Neural progenitor cell (in vitro differentiated cells): Measurements from ENCODE around the gene LYSMD3. TPM values are rescaled to one million over a fixed set of nuclear protein-coding genes. Genes with fewer than 3 reads are reported as not detected.
A peak's percentile ranks its signal among the peaks of the same experiment; 100 is the strongest.

ENCODE experiments used
- DNase-seq: peaks from one replicate; pipeline ENCODE4 v3.0.0-alpha.2; 2016; ENCODE audit warnings: low spot score
- H2AFZ ChIP-seq: fragments of 200-600 bp; sonication (generic); replicated peaks from 2 replicates; pipeline ENCODE4 v1.6.1; 2016; ENCODE audit warnings: antibody characterized with exemption
- H3F3A ChIP-seq: fragments of 200-600 bp; sonication (generic); 2 replicates; pipeline ENCODE4 v1.6.1; 2016; ENCODE audit warnings: antibody characterized with exemption, low read depth
- H3K27ac ChIP-seq: fragments of 200-600 bp; sonication (generic); 2 replicates; pipeline ENCODE4 v1.5.1; 2016; ENCODE audit warnings: mild to moderate bottlenecking
- H3K27me3 ChIP-seq: fragments of 200-600 bp; sonication (generic); 2 replicates; pipeline ENCODE4 v1.6.1; 2016; ENCODE audit warnings: mild to moderate bottlenecking, moderate library complexity
- H3K36me3 ChIP-seq: fragments of 200-600 bp; sonication (generic); 2 replicates; pipeline ENCODE4 v1.5.1; 2016
- H3K4me1 ChIP-seq: fragments of 200-600 bp; sonication (generic); 2 replicates; pipeline ENCODE4 v1.6.1; 2016; ENCODE audit warnings: mixed run types
- H3K4me2 ChIP-seq: fragments of 200-600 bp; sonication (generic); 2 replicates; pipeline ENCODE4 v1.6.1; 2016
- H3K4me3 ChIP-seq: fragments of 200-600 bp; sonication (generic); 2 replicates; pipeline ENCODE4 v1.5.1; 2016
- H3K79me2 ChIP-seq: fragments of 200-600 bp; sonication (generic); 2 replicates; pipeline ENCODE4 v1.6.1; 2016; ENCODE audit warnings: low read depth
- H3K9ac ChIP-seq: fragments of 200-600 bp; sonication (generic); 2 replicates; pipeline ENCODE4 v1.6.1; 2016
- H3K9me3 ChIP-seq: fragments of 200-600 bp; sonication (generic); 2 replicates; pipeline ENCODE4 v1.5.1; 2016; ENCODE audit warnings: low read depth
- H4K20me1 ChIP-seq: fragments of 200-600 bp; sonication (generic); 2 replicates; pipeline ENCODE4 v1.6.1; 2016; ENCODE audit warnings: low read depth
- H3K27ac Mint-ChIP-seq: 3 replicates; pipeline ENCODE4 v1.8.0; 2021; ENCODE audit warnings: mixed read lengths
- H3K27me3 Mint-ChIP-seq: 2 replicates; pipeline ENCODE4 v1.8.0; 2022; ENCODE audit warnings: low read depth, mild to moderate bottlenecking, inconsistent platforms, moderate library complexity, mixed read lengths; ENCODE audit not compliant: insufficient read depth
- H3K36me3 Mint-ChIP-seq: 3 replicates; pipeline ENCODE4 v1.8.0; 2021; ENCODE audit warnings: mixed read lengths
- H3K4me1 Mint-ChIP-seq: 3 replicates; pipeline ENCODE4 v1.8.0; 2021; ENCODE audit warnings: mixed read lengths
- H3K4me3 Mint-ChIP-seq: 3 replicates; pipeline ENCODE4 v1.8.0; 2021; ENCODE audit warnings: mild to moderate bottlenecking, moderate library complexity, mixed read lengths
- H3K9me3 Mint-ChIP-seq: 3 replicates; pipeline ENCODE4 v1.8.0; 2020; ENCODE audit warnings: mixed read lengths
- CTCF ChIP-seq: fragments of 200-600 bp; sonication (generic); IDR thresholded peaks from 2 replicates; pipeline ENCODE4 v1.5.1; 2017; ENCODE audit warnings: antibody characterized with exemption, mild to moderate bottlenecking
- EZH2 ChIP-seq: fragments of 200-600 bp; sonication (generic); IDR thresholded peaks from 2 replicates; pipeline ENCODE4 v1.6.1; 2017; ENCODE audit warnings: antibody characterized with exemption, mild to moderate bottlenecking, moderate library complexity
- EZH2phosphoT487 ChIP-seq: fragments of 200-600 bp; sonication (generic); IDR thresholded peaks from 2 replicates; pipeline ENCODE4 v1.6.1; 2017; ENCODE audit warnings: antibody characterized with exemption
- total RNA-seq: library from RNA; depleted of rRNA; stranded (reverse); fragments of >200 nt; gene quantifications from 2 replicates; pipeline ENCODE4 v1.2.3, GENCODE V29; 2015; ENCODE audit warnings: low replicate concordance

The LYSMD3 gene
- total RNA-seq, 1 donor from 2014 or later = 16.3 TPM

DNA sequence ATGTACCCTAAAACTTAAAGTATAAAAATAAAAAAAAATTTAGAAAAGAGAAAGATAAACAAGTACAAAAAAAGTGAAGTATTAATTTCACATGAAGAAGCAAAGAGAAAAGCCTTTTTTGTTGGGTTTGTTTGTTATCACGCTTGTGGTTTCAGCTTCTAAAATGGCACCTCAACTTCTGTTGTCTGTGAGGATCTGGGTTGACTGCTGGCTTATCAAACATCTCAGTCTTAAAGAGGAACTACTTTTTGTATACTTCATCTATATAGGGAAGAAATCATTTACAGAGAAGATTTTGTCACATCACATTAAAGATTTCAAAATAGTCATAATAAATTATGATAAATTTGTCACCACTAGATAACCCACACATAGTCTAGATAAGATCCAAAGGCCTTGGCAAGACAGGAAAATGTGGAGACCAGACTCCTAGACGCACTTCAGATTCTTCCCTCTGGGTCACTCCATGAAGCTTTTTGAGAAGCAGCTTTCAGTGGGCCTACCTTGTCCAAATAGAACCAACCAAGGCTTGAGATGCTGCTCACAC lies 20.4 kb upstream of the LYSMD3 start:
- H3K27ac ChIP-seq = no peak overlapping the region
- no peaks in the 10 kb centered on the region for H3K27me3 ChIP-seq
- no peaks in the 10 kb centered on the region for H3K36me3 ChIP-seq
- H3K9me3 ChIP-seq = no peaks in the 10 kb centered on the region
- no peak overlapping the region for H2AFZ ChIP-seq
- H3K79me2 ChIP-seq = no peaks in the 10 kb centered on the region
- no peak overlapping the region for H3K27ac Mint-ChIP-seq
- H3K36me3 Mint-ChIP-seq = peaks cover 2% of the 10 kb centered on the region
- H3F3A ChIP-seq = no peaks in the 10 kb centered on the region
- no peak for DNase-seq
- no peak overlapping the region for H3K4me3 Mint-ChIP-seq
- H3K9me3 Mint-ChIP-seq = no peaks in the 10 kb centered on the region
- peaks cover 12% of the 10 kb centered on the region for H3K4me1 ChIP-seq
- no peak for TF ChIP-seq EZH2phosphoT487
- no peak for TF ChIP-seq EZH2
- TF ChIP-seq CTCF = no peak
- H3K27me3 Mint-ChIP-seq = peaks cover 3% of the 10 kb centered on the region
- no peaks in the 10 kb centered on the region for H4K20me1 ChIP-seq
- peaks cover 52% of the 10 kb centered on the region for H3K4me1 Mint-ChIP-seq
- no peak overlapping the region for H3K9ac ChIP-seq
- H3K4me3 ChIP-seq = no peak overlapping the region
- H3K4me2 ChIP-seq = no peak overlapping the region

- H3K4me1 ChIP-seq = peaks cover 9% of the 10 kb centered on the region
- no peaks in the 10 kb centered on the region for H3K79me2 ChIP-seq
- no peaks in the 10 kb centered on the region for H3K36me3 ChIP-seq
- TF ChIP-seq EZH2 = no peak
- TF ChIP-seq CTCF = no peak
- no peak for TF ChIP-seq EZH2phosphoT487
- H3K4me2 ChIP-seq = no peak overlapping the region
- no peak overlapping the region for H2AFZ ChIP-seq
- Mint-ChIP-seq H3K4me1 (peaks cover 47% of the 10 kb centered on the region), H3K27me3 (peaks cover 2% of the 10 kb centered on the region), H3K36me3 (peaks cover 2% of the 10 kb centered on the region), H3K9me3 (no peaks in the 10 kb centered on the region), H3K27ac (peak overlapping the region; percentile 89), H3K4me3 (no peak overlapping the region)
- no peaks in the 10 kb centered on the region for H3K27me3 ChIP-seq
- no peak overlapping the region for H3K9ac ChIP-seq
- no peaks in the 10 kb centered on the region for H3F3A ChIP-seq
- H3K27ac ChIP-seq = no peak overlapping the region
- H4K20me1 ChIP-seq = no peaks in the 10 kb centered on the region
- H3K4me3 ChIP-seq = no peak overlapping the region
- H3K9me3 ChIP-seq = no peaks in the 10 kb centered on the region
- no peak for DNase-seq
Measured at GRCh38 chr5:90549223-90549622, 19.8 kb upstream of the LYSMD3 start.

GRCh38 chr5:90548069-90548593 lies 18.7 kb upstream of the LYSMD3 start:
- Histone ChIP-seq H3K9ac (no peak overlapping the region), H3K4me3 (no peak overlapping the region), H3K27me3 (no peaks in the 10 kb centered on the region), H4K20me1 (no peaks in the 10 kb centered on the region), H2AFZ (peak overlapping the region; percentile 58), H3K36me3 (no peaks in the 10 kb centered on the region), H3K27ac (no peak overlapping the region), H3K79me2 (no peaks in the 10 kb centered on the region), H3F3A (no peaks in the 10 kb centered on the region), H3K9me3 (no peaks in the 10 kb centered on the region), H3K4me2 (no peak overlapping the region), H3K4me1 (peaks cover 8% of the 10 kb centered on the region)
- Mint-ChIP-seq H3K4me3 (peak overlapping the region; percentile 20), H3K9me3 (no peaks in the 10 kb centered on the region), H3K4me1 (peaks cover 41% of the 10 kb centered on the region), H3K36me3 (peaks cover 2% of the 10 kb centered on the region), H3K27ac (peak overlapping the region; percentile 42), H3K27me3 (peaks cover 2% of the 10 kb centered on the region)
- TF ChIP-seq EZH2 (no peak), CTCF (no peak), EZH2phosphoT487 (no peak)
- DNase-seq = no peak
